ENCODE measurements around the gene SIRPB1.
"Not testable (repeated sequence)": the region's sequence is repeated elsewhere in the genome, so short reads cannot be mapped to it uniquely, and the experiment has no call there.

DNA sequence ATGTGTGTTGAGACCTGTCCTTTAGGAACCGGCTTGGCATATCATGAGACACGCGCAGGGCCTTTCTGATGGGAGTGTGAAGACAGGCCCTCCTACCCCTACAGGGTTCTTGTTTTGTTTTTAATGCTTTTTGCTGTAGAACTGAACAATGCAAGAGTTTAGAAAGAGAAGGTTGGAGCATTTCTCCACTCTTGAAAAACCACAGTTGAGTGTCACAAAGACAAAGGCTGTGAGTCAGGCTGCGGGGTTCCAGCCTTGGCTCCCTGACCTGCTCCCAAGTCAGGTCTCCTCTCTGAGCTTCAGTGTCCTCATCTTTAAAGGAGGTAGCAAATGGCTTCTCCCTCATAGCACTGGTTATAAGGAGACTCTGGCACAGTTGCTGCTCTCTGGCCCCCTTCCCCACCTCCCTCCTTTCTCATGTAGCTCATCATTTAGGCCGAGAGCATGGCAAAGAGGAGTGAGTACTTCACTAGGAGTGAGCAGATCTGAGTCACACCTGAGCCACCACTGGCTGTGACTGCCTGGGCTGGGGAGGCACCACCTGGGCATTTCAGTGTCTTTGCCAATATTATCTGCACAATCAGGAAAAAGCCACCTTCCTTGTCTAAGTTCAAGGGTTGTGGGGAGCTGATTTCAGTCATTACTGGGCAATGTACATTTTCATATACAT lies 11.0 kb downstream of the SIRPB1 start:
- TF ChIP-seq, protein P1, sequence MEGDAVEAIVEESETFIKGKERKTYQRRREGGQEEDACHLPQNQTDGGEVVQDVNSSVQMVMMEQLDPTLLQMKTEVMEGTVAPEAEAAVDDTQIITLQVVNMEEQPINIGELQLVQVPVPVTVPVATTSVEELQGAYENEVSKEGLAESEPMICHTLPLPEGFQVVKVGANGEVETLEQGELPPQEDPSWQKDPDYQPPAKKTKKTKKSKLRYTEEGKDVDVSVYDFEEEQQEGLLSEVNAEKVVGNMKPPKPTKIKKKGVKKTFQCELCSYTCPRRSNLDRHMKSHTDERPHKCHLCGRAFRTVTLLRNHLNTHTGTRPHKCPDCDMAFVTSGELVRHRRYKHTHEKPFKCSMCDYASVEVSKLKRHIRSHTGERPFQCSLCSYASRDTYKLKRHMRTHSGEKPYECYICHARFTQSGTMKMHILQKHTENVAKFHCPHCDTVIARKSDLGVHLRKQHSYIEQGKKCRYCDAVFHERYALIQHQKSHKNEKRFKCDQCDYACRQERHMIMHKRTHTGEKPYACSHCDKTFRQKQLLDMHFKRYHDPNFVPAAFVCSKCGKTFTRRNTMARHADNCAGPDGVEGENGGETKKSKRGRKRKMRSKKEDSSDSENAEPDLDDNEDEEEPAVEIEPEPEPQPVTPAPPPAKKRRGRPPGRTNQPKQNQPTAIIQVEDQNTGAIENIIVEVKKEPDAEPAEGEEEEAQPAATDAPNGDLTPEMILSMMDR (conservative IDR thresholded peaks at IDR 0.05) = not testable (repeated sequence)
- TF ChIP-seq EZH2 (IDR thresholded peaks at IDR 0.05; ENCODE audit: low read depth) = not testable (repeated sequence)

All from PC-9 (cell line).